Stimulated activated CD4-positive, alpha-beta T cell treated with anti-CD3 and anti-CD28 coated beads, Interleukin-1b, Interleukin-23, amount 100 ng/mL, for 4 hours (primary cell): ENCODE data around the gene TOP1.

Experiments
- DNase-seq, 2 donors: peaks; one replicate each; pipeline ENCODE4 v3.0.0-alpha.2; 2020; ENCODE audit warnings: low read depth in 2 of 2

The TOP1 gene

DNA sequence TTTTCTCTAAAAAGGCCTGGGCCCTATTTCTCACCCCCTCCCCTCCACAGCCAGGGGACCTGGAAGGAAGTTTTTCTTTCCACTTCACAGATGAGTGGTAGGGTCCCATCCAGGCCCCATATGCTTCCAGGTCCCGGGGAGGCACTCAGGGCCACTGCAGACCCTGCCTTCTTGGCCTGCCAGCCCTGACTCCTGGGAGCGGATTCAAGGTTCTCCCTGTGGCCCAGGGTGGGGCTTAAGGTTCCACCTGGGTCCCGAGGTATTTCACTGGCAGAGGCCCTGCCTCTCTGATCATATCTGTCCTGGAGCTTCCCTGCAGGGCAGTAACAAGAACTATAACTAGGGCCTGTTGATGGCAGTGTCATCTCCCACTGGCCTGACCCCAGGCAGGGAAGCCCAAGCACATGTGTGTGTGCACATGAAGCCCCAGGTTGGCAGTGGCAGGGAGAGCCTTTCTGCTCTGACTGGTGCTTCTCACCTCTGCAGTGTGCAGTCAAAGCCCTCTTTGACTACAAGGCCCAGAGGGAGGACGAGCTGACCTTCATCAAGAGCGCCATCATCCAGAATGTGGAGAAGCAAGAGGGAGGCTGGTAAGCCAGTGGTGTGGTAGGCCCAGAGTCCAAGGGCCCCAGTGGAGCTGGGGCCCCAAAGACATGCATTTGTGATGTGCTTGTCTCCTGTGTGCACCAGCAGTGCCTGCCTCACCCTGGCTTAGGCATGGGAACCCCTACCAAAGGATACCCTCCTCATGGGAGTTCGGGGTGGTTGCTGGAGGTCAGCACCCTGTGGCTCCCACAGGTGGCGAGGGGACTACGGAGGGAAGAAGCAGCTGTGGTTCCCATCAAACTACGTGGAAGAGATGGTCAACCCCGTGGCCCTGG, 139.9 kb downstream of the TOP1 start:
- DNase-seq = no peak

DNA sequence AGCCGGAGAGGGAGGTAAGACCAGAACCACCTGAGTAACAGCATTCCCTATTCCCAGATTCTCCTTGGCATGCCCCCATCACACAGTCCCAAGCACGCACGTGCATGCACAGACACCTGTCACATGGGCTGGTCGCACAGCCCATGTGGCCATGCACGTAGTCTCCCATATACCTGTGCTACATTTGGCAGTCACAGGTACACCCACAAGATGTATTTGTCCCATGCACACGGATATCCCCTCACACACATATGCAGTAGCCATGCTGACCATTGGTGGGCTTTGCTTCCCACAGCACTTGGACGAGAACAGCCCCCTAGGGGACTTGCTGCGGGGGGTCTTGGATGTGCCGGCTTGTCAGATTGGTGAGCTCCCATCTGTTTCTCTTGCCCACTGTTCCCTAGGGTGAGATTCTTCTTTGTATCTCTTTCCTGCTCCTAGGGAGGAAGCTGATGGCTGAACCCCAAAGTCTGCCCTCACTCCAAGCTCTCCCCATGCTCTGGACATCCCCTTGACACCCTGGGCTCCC, 140.6 kb downstream of the TOP1 start:
- no peak for DNase-seq

DNA sequence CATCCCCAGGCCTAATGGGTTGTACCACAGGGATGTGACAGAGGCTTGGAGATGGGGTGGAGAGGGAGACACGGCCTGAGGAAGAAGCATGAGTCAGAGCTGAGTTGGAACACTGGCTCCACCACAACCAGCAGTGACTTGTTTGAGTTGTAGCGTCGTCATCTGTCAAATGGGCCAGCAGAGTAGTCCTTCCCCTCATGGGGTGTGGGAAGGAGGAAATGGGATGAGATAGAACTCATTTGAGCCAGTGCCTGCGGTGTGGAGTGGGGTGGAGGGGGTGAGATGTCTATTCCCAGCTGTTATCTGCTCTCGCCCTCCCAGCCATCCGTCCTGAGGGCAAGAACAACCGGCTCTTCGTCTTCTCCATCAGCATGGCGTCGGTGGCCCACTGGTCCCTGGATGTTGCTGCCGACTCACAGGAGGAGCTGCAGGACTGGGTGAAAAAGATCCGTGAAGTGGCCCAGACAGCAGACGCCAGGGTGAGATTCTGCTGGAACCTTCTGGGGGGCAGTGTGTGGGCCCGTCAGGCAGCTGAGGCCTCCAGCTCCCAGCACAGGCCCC, 141.2 kb downstream of the TOP1 start:
- DNase-seq = no peak

DNA sequence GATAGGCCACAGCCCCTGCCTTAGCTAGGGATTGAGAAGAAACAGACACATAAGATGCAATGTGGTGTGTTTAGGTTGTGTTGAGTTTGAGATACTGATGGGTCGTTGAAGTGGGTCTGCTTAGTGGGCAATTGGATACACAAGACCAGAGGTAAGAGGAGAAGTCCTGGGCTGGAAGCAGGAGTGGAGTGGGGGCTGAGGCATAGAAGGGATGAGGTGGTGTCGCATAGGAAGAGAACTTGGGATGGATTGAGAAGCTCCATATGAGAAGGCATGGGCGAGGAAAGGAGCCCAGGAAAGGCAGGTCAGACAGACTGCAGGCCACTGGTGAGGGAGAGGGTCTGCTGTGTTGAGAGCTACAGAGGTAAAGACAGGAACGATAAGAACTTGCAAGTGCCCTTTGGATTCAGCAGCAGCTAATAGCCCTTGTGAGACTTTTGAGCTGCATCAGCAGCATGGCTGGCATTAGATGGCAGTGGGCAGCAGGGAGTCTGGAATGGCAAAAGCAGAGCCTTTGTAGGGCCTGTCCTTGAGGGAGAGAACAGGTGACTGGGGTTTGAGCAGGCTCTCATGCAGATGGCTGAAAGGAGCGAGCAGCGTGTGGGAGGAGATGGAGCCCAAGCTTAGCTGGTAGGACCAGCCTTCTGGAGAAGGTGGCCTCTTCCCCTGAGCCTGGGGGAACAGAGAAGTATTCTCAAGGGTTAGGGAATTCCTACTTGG, 141.9 kb downstream of the TOP1 start:
- DNase-seq = no peak

DNA sequence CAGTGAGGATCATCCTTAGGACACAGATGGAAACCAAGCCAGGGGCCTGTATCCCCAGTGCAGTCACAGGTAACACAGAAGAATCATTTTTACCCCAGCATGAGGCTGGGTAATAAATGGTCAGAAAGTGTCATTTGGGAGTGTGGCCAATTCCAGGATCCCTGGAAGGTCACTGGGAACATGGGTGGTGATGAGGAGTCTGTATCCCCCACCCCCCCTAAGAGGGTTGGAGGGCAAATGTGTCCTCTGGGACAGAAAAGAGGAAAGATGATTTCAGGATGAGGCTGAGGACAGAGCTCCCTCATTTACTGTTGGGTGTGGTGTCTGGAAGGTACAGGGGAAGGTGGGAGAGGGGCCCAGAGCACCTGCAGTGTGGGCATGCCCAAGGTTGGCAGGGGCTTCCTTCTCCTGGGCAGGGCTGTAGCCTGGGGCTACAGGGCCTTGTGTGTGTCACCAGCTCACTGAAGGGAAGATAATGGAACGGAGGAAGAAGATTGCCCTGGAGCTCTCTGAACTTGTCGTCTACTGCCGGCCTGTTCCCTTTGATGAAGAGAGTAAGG, 143.2 kb downstream of the TOP1 start:
- DNase-seq = no peak

DNA sequence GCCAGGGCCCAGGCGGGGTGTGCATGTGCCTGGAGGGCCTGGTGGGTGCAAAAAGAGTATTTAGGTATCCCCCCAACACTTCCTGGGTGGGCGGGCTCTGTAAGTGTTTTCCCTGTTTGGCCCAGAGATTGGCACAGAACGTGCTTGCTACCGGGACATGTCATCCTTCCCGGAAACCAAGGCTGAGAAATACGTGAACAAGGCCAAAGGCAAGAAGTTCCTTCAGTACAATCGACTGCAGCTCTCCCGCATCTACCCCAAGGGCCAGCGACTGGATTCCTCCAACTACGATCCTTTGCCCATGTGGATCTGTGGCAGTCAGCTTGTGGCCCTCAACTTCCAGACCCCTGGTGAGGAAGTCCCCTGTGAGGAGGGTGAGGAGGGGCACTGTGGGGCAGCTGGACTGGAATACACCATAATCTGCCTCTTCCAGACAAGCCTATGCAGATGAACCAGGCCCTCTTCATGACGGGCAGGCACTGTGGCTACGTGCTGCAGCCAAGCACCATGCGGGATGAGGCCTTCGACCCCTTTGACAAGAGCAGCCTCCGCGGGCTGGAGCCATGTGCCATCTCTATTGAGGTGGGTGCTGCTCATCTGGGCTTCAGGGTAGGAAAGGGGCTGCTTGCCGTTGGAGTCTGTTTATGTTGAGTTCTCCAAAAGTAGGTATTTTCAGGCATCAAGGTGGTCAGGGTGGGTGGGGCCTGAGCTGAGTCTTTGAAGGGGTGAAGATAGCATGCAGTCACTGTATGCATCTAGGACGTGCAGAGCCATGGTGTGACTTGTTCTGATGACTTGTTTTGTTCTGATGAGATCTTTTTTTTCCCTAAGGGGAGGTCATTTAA, 143.9 kb downstream of the TOP1 start:
- no peak for DNase-seq

DNA sequence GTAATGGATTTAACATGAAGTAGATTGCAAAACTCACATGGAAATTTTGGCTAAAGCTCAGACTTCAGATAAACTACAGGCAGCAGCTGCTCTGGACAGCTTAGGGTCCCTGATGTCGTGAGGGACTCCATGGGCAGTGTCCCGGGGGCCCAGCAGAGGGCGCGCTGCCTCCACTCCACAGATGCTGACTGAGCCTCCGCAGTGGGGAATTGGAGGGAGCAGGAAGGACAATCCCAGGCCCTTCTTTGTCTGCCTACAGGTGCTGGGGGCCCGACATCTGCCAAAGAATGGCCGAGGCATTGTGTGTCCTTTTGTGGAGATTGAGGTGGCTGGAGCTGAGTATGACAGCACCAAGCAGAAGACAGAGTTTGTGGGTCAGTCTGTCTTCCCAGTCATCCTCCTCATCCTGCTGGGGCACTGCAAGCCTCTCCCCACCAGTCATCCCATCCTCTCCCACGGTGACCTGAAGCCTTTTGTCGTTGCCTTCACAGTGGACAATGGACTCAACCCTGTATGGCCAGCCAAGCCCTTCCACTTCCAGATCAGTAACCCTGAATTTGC, 144.6 kb downstream of the TOP1 start:
- DNase-seq = peak; percentile 58 to 62

DNA sequence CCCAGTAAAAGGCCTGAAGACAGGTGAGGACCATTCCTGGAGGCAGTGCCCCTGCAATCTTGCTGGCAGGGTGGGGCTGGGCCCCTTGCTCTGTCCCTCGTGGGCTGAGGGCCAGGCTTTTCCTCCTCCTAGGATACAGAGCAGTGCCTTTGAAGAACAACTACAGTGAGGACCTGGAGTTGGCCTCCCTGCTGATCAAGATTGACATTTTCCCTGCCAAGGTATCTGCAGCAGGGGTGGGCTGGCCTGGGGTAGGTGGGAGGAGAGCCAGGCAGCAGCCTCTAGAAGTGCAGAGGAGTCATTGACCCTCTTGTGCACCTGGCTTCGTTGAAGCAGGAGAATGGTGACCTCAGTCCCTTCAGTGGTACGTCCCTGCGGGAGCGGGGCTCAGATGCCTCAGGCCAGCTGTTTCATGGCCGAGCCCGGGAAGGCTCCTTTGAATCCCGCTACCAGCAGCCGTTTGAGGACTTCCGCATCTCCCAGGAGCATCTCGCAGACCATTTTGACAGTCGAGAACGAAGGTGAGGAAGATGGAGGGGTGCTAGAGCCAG, 145.2 kb downstream of the TOP1 start:
- DNase-seq = no peak
